ENCODE results near the gene CRYBG2.

DNA sequence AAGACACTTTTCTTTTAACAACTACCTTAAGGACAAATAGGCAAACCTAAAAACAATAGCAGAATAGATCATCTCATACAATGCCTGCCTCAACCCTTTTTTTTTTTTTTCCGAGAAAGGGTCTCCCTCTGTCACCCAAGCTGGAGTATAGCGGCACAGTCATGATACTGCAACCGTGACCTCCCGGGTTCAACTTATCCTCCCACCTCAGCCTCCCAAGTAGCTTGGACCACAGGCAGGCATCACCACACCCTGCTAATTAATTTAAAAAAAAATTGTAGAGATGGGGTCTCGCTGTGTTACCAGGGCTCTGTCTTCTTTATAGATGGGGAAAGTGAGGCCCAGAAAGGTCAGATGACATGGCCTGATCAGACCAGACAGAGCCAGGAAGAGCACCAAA lies 66.1 kb downstream of the CRYBG2 start:
- TF ChIP-seq, protein P1, sequence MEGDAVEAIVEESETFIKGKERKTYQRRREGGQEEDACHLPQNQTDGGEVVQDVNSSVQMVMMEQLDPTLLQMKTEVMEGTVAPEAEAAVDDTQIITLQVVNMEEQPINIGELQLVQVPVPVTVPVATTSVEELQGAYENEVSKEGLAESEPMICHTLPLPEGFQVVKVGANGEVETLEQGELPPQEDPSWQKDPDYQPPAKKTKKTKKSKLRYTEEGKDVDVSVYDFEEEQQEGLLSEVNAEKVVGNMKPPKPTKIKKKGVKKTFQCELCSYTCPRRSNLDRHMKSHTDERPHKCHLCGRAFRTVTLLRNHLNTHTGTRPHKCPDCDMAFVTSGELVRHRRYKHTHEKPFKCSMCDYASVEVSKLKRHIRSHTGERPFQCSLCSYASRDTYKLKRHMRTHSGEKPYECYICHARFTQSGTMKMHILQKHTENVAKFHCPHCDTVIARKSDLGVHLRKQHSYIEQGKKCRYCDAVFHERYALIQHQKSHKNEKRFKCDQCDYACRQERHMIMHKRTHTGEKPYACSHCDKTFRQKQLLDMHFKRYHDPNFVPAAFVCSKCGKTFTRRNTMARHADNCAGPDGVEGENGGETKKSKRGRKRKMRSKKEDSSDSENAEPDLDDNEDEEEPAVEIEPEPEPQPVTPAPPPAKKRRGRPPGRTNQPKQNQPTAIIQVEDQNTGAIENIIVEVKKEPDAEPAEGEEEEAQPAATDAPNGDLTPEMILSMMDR (conservative IDR thresholded peaks at IDR 0.05) = no peak
- no peak for TF ChIP-seq ZFX (IDR thresholded peaks at IDR 0.05)

Data from C4-2B (cell line).